ENCODE data around the gene LGR4.

LGR4 gene

GRCh38 chr11:27421819-27422494, 50.6 kb downstream of the LGR4 start:
- DNase-seq = no peak

DNA sequence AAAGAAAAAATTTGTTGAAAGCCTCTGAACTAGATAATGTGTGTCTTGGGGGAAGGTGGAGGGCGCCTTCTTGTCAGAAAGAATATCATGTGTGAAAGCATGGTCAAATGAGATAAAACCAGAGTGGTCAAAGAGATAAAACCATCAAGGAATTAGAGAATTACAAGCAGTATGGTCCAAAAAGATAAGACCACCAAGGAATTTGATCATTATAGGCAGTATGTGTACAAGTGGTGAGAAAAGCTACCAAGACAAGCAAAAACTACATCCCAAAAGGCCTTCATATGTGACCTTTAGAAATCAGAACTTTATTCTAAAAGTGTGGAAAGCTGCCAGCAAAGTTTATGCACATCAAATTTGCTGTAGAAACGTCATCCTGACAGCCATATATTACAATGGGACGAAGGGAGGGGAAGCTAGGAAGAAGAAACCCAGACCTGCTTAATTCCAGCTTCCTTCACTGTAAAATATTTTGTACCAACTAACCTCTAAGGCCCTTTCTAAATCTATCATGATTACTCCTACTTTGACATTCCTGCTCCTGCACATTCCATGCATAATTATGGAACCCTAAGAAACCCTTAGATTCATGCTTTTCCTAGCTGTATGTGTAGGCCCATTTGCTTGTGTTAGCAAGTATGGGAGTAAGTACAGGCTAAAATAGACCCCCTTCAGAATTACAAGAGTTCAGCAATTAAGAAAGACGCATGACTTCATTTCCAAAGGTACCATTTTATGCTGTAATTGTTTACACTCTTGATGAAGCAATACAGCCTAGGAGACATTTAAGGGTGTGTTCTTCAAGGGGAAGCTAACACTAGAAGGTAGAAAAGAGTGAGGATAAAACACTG, 51.6 kb downstream of the LGR4 start:
- no peak for DNase-seq

DNA sequence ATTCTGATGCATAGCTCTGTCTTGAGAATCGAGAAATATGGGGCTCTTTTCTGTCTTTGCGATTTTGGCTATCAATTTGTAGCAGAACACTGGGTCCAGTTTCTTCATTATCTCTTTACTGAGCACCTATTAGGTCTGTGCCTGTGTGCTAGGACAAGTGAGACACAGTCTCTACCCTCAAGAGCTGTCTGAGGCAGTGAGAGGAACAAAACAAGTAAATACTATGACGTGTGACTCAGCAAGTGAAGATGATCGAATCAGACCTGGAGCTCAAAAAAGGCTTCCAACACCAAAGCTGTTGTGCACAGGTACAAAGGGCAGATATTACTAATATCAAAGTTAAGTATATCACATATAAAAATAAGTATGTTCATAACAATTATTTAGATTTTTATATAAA, 52.4 kb downstream of the LGR4 start:
- no peak for DNase-seq

DNA sequence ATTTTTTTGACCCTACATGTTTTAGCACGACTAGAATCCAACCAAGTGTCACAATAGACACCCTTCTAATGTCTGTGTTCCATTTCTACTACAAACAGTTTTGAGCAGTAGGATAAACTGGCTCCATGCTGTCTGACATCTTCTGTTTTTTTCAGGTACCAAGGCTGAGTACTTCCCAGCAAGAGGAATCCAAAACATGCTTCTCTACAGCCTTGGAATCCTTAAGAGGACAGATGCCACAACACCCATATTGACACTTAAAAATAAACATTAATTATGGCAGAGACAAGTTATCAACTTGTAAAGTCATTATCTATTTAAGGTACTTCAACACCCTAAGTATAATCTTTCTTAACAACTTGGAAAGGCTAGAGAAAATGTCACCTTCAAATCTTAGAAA, 54.2 kb downstream of the LGR4 start:
- no peak for DNase-seq

- DNase-seq = no peak
These were observed 55.9 kb downstream of the LGR4 start for GRCh38 chr11:27416568-27417176.

GRCh38 chr11:27414644-27415043, 57.9 kb downstream of the LGR4 start:
- DNase-seq = no peak

DNA sequence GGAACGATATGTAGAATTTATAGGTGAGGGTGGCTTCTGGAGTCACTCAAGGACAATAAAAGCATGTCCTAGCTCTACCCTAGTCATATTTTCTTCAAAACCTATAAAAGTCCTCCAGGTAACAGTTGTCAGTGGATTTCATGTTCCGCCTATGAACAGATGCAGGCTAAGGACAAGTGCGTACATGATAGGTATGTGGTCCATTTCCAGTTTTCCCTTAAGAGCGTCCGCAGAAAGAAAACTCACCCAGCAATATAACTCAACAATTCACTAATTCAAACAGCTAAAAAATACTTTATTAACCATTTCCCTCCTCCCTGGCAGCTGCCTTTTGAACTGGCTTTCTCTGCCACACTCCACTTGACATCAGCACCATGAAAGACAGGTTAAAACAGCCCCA, 59.4 kb downstream of the LGR4 start:
- DNase-seq = no peak

DNA sequence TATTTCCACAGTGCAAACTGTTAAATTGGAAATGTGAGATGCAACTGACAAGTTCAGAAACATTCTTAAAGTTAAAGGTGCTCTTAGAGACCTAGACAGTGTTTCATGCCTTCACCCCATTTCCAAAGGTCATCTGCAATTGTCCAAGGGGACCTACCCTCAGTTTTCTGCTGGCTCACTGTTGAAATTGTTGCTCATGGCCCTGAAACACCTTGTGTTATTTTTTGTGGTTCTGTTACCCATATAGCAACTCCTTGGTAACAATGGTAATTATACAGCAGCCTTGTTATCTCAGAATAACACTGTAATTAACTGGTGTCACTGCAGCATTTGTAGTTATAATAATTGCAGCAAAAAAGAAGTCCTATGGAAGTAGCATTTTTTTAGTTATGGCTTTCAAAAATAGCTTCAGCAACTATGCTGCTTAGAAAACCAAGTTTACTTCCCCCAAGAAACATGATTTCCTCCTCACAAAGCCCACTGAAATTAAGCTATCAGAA, 60.3 kb downstream of the LGR4 start:
- no peak for DNase-seq

DNA sequence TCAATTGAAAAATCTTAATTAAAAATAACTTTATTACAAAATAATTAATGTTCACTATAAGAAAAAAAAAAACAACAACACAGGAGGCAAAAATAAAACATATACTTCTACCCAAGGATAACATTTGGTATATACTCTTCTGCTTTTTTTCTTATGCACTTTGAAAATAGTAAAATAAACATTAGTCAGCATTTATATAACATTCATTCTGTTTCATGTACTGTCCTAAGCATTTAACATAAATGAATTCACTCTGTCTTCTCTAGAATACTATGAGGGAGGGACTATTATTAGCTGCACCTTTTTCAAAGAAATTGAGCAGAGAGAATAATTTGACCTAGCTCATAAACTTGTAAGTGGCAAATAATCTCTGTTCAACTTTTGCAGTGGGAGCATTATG, 61.3 kb downstream of the LGR4 start:
- DNase-seq = no peak

DNA sequence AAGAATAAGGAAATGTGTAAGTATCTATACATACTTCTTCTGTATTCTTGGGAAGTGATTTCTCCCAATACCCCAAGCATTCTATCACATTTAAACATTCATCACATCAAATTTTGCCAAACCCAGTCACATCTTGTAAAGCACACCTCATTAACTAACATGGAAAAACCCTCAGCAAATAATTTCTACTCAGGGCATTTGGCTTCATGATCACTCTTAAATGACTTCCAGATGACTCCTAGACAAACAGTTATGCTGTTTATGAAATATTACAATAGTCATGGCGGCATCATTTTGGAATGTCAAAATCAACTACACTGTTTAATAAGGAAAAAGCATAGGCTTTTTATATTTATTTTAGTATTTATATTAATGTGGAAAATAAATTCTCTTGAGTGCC, 62.3 kb downstream of the LGR4 start:
- DNase-seq = no peak

GRCh38 chr11:27409742-27410141, 62.8 kb downstream of the LGR4 start:
- DNase-seq = no peak

GRCh38 chr11:27409049-27409448, 63.5 kb downstream of the LGR4 start:
- DNase-seq = no peak

GRCh38 chr11:27408246-27408800, 64.3 kb downstream of the LGR4 start:
- no peak for DNase-seq

GRCh38 chr11:27406498-27407354, 65.9 kb downstream of the LGR4 start:
- no peak for DNase-seq

GRCh38 chr11:27405134-27405533, 67.5 kb downstream of the LGR4 start:
- DNase-seq = no peak

- DNase-seq = no peak
These were observed 68.2 kb downstream of the LGR4 start for GRCh38 chr11:27404427-27404826.

GRCh38 chr11:27403195-27403594, 69.4 kb downstream of the LGR4 start:
- DNase-seq = no peak

- no peak for DNase-seq
These were observed 70.1 kb downstream of the LGR4 start for GRCh38 chr11:27402450-27402849.

DNA sequence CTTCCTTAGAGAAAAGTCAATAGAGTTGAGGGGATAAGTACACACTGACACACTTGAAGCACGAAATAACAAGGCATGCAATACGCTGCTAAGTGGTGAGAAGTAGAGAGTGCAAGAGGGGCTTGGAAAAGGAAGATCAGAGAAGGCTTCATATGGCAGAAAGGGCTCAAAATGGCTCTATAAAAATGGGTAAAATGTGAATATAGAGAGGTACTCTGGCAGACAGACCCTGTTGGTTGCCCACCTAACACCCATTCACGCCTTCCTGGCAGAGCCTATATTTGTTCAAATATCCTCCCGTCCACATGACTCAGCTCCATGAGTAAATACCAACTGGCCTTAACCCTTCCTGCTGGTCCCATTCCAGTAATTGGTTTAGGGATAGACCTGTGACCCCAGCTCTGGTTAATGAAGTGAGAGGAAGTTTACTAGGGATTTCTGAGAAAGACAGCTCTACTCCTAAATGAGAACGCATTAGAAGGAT, 70.7 kb downstream of the LGR4 start:
- no peak for DNase-seq

DNA sequence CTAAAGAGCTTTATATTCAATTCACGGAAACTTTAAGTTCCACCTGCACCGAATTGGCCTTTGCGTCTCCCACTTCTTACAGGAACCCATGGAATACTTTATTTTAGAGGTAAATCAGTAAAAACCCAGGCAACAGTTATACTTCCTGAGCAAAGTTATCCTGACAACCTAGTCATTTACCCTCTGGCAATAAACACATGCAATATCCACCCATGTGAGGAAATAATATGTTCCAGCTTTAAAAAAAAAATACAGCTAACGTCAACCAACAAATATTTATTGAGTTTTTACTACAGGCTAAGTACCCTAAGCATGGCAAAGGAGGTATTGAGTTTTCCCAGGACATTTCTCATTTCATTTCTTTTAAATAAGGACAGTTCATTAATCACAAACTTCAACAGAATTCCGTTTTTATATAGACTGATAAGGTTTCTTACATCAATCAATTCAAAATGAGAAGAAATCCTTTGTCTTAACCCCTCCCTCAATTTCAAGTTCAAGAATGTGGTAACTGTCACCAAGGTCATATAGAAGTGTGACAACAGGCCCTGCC, 71.2 kb downstream of the LGR4 start:
- DNase-seq = no peak

GRCh38 chr11:27398400-27398770, 74.2 kb downstream of the LGR4 start:
- DNase-seq = no peak
